Skin of body (tissue), 2 donors: ENCODE measurements around the gene KLF7. TPM values are rescaled to one million over a fixed set of nuclear protein-coding genes. Genes with fewer than 3 reads are reported as not detected.
"Not testable (repeated sequence)": the region's sequence is repeated elsewhere in the genome, so short reads cannot be mapped to it uniquely, and the experiment has no call there.

Experiments used
- DNase-seq: peaks from one replicate; lab custom pipeline; 2025; lab: John Stamatoyannopoulos, UW
- total RNA-seq: library from RNA; depleted of rRNA; stranded (reverse); fragments of >200 nt; gene quantifications from one replicate; pipeline ENCODE4 v1.2.3, GENCODE V29; 2014

KLF7 gene
- total RNA-seq, 1 donor from 2014 or later: 13.6 TPM

GRCh38 chr2:207066791-207067460 is 98.8 kb downstream of the KLF7 start:
- no peak for DNase-seq

- no peak for DNase-seq
Measured at GRCh38 chr2:207066166-207066565, 99.6 kb downstream of the KLF7 start.

GRCh38 chr2:207064128-207064690 is 101.5 kb downstream of the KLF7 start:
- no peak for DNase-seq

GRCh38 chr2:207061181-207061580 is 104.6 kb downstream of the KLF7 start:
- no peak for DNase-seq

- DNase-seq: no peak
Measured at GRCh38 chr2:207055257-207055656, 110.5 kb downstream of the KLF7 start.

GRCh38 chr2:207054521-207054920 is 111.2 kb downstream of the KLF7 start:
- DNase-seq: no peak

GRCh38 chr2:207051385-207051965 is 114.3 kb downstream of the KLF7 start:
- no peak for DNase-seq

GRCh38 chr2:207049122-207049521 is 116.6 kb downstream of the KLF7 start:
- no peak for DNase-seq

GRCh38 chr2:207048416-207048815 is 117.3 kb downstream of the KLF7 start:
- DNase-seq: no peak

- DNase-seq: peak; percentile 26
Measured at GRCh38 chr2:207046724-207047123, 119.0 kb downstream of the KLF7 start.

GRCh38 chr2:207045531-207045930 is 120.2 kb downstream of the KLF7 start:
- no peak for DNase-seq

- no peak for DNase-seq
Measured at GRCh38 chr2:207044379-207045362, 121.1 kb downstream of the KLF7 start.

GRCh38 chr2:207042841-207043240 is 122.9 kb downstream of the KLF7 start:
- no peak for DNase-seq

GRCh38 chr2:207041786-207042554 is 123.8 kb downstream of the KLF7 start:
- DNase-seq: peak; percentile 64

- no peak for DNase-seq
Measured at GRCh38 chr2:207041279-207041678, 124.5 kb downstream of the KLF7 start.

- DNase-seq: peak; percentile 25
Measured at GRCh38 chr2:207040696-207041095, 125.1 kb downstream of the KLF7 start.

GRCh38 chr2:207039225-207039624 is 126.5 kb downstream of the KLF7 start:
- DNase-seq: no peak

GRCh38 chr2:207038299-207038698 is 127.4 kb downstream of the KLF7 start:
- DNase-seq: peak; percentile 86

- peak; percentile 72 for DNase-seq
Measured at GRCh38 chr2:207037896-207038295, 127.9 kb downstream of the KLF7 start.

GRCh38 chr2:207037023-207037422 is 128.7 kb downstream of the KLF7 start:
- DNase-seq: not testable (repeated sequence)

GRCh38 chr2:207035875-207036274 is 129.9 kb downstream of the KLF7 start:
- DNase-seq: peak; percentile 41
